ENCODE data around the gene FES. TPM values are rescaled to one million over a fixed set of nuclear protein-coding genes. Genes with fewer than 3 reads are reported as not detected.
A peak's percentile ranks its signal among the peaks of the same experiment; 100 is the strongest.

The FES gene
- polyA plus RNA-seq, 3 donors = 140 to 260 (median 157) TPM

GRCh38 chr15:90834626-90835025 is 49.7 kb upstream of the FES start:
- H3K36me3 Mint-ChIP-seq = peaks cover 3 to 6% of the 10 kb centered on the region in 2 donors
- H2AFZ ChIP-seq (ENCODE audit: insufficient read depth, low read depth, low read length, poor library complexity, severe bottlenecking) = no peak overlapping the region
- H3K27ac Mint-ChIP-seq = peak overlapping the region in 1 of 7 donors; percentile 13
- H3K79me2 ChIP-seq (ENCODE audit: insufficient read depth, low read length) = no peaks in the 10 kb centered on the region
- H3K4me3 Mint-ChIP-seq = no peak overlapping the region
- H3K9me3 ChIP-seq (replicated peaks in 1 of 2; ENCODE audit: control insufficient read depth in 1 of 2, insufficient read depth in 1 of 2, low read length in 2 of 2) = no peaks in the 10 kb centered on the region
- no peak overlapping the region for H3K4me2 ChIP-seq (replicated peaks; ENCODE audit: extremely low read depth, low read length, poor library complexity, severe bottlenecking)
- WGBS (ENCODE audit: insufficient coverage) = 90% methylated on average over 2 of the region's 5 CpGs
- H3K9me3 Mint-ChIP-seq = no peaks in the 10 kb centered on the region
- no peak overlapping the region for H3K27ac ChIP-seq (ENCODE audit: low read depth in 1 of 2, low read length in 2 of 2)
- intact Hi-C loops (cut with micrococcal nuclease) = loop anchor here (5.0 kb wide), 1 partner anchor 38 kb away; no protein-coding TSS in a partner anchor
- TF ChIP-seq CTCF (IDR thresholded peaks at IDR 0.05) = no peak
- H3K4me3 ChIP-seq (replicated peaks in 1 of 3; ENCODE audit: low read depth in 2 of 3, low read length in 3 of 3) = no peak overlapping the region
- H3K27me3 Mint-ChIP-seq (ENCODE audit: low read depth in 3 of 3) = peaks cover 1 to 7% (median 3%) of the 10 kb centered on the region in 3 donors
- no peaks in the 10 kb centered on the region for H3K36me3 ChIP-seq (replicated peaks in 1 of 2; ENCODE audit: control insufficient read depth in 1 of 2, insufficient read depth in 2 of 2, low read length in 2 of 2)
- H4K20me1 ChIP-seq (ENCODE audit: insufficient read depth, low read length) = no peaks in the 10 kb centered on the region
- no peaks in the 10 kb centered on the region for H3K27me3 ChIP-seq (ENCODE audit: control insufficient read depth in 2 of 2, insufficient read depth in 2 of 2, low read length in 2 of 2)
- DNase-seq = no peak
- no peak overlapping the region for H3K9ac ChIP-seq (ENCODE audit: insufficient read depth, low read length, poor library complexity, severe bottlenecking)
- H3K4me1 ChIP-seq (ENCODE audit: control insufficient read depth in 1 of 2, insufficient read depth in 2 of 2, low read length in 2 of 2) = peaks cover 76 to 82% of the 10 kb centered on the region in 2 donors
- H3K4me1 Mint-ChIP-seq = peaks cover 78% of the 10 kb centered on the region

GRCh38 chr15:90836296-90836871 is 47.9 kb upstream of the FES start:
- Histone ChIP-seq H3K4me3 (replicated peaks in 1 of 3; ENCODE audit: low read depth in 2 of 3, low read length in 3 of 3) (no peak overlapping the region), H3K4me2 (replicated peaks; ENCODE audit: extremely low read depth, low read length, poor library complexity, severe bottlenecking) (no peak overlapping the region), H3K4me1 (ENCODE audit: control insufficient read depth in 1 of 2, insufficient read depth in 2 of 2, low read length in 2 of 2) (peaks cover 74 to 82% of the 10 kb centered on the region in 2 donors), H3K9me3 (replicated peaks in 1 of 2; ENCODE audit: control insufficient read depth in 1 of 2, insufficient read depth in 1 of 2, low read length in 2 of 2) (no peaks in the 10 kb centered on the region), H3K36me3 (replicated peaks in 1 of 2; ENCODE audit: control insufficient read depth in 1 of 2, insufficient read depth in 2 of 2, low read length in 2 of 2) (no peaks in the 10 kb centered on the region), H2AFZ (ENCODE audit: insufficient read depth, low read depth, low read length, poor library complexity, severe bottlenecking) (no peak overlapping the region), H3K27ac (ENCODE audit: low read depth in 1 of 2, low read length in 2 of 2) (no peak overlapping the region), H3K79me2 (ENCODE audit: insufficient read depth, low read length) (peaks cover 17% of the 10 kb centered on the region), H4K20me1 (ENCODE audit: insufficient read depth, low read length) (no peaks in the 10 kb centered on the region), H3K27me3 (ENCODE audit: control insufficient read depth in 2 of 2, insufficient read depth in 2 of 2, low read length in 2 of 2) (no peaks in the 10 kb centered on the region), H3K9ac (ENCODE audit: insufficient read depth, low read length, poor library complexity, severe bottlenecking) (no peak overlapping the region)
- WGBS (ENCODE audit: insufficient coverage) = 37% methylated on average over 5 of the region's 7 CpGs
- H3K9me3 Mint-ChIP-seq = no peaks in the 10 kb centered on the region
- TF ChIP-seq CTCF (IDR thresholded peaks at IDR 0.05) = no peak
- DNase-seq = peak; percentile 36 to 82 (median 78)
- peaks cover 1 to 5% (median 3%) of the 10 kb centered on the region in 3 donors for H3K27me3 Mint-ChIP-seq (ENCODE audit: low read depth in 3 of 3)
- peak overlapping the region in 5 of 7 donors; percentile 3 to 74 (median 31) for H3K27ac Mint-ChIP-seq
- H3K4me3 Mint-ChIP-seq = peak overlapping the region in 1 of 2 donors; percentile 42
- intact Hi-C loops (cut with micrococcal nuclease) = loop anchor here (5.0 kb wide), 1 partner anchor 36 kb away; no protein-coding TSS in a partner anchor
- peaks cover 74% of the 10 kb centered on the region for H3K4me1 Mint-ChIP-seq
- peaks cover 6 to 9% of the 10 kb centered on the region in 2 donors for H3K36me3 Mint-ChIP-seq
